Measurements from ENCODE around the gene ABCA3. TPM values are rescaled to one million over a fixed set of nuclear protein-coding genes. Genes with fewer than 3 reads are reported as not detected.

ABCA3 gene
- total and polyA plus RNA-seq, 2 experiments from 2014 or later = 3.0 to 4.1 TPM

GRCh38 chr16:2238838-2239675 lies 101.5 kb downstream of the ABCA3 start:
- peaks cover 28% of the 10 kb centered on the region for H3K27me3 Mint-ChIP-seq (ENCODE audit: insufficient read depth, low read depth, poor library complexity)
- H3K9me2 ChIP-seq (ENCODE audit: insufficient read depth) = no peaks in the 10 kb centered on the region

More at GRCh38 chr16:2238838-2239675, 101.5 kb downstream of the ABCA3 start:
- H3K27ac Mint-ChIP-seq = no peak overlapping the region
- H3F3A ChIP-seq (replicated peaks; ENCODE audit: low read depth) = peaks cover 3% of the 10 kb centered on the region; the same call in 1 of the 2 replicates
- H3K36me3 Mint-ChIP-seq (ENCODE audit: low read depth) = peaks cover 30% of the 10 kb centered on the region
- peak; percentile 6 for ATAC-seq
- no peaks in the 10 kb centered on the region; the same call in 1 of the 2 replicates for H4K20me1 ChIP-seq (replicated peaks; ENCODE audit: insufficient read depth)
- no peak overlapping the region for H3K4me2 ChIP-seq
- no peaks in the 10 kb centered on the region for H3K79me2 ChIP-seq (replicated peaks; ENCODE audit: insufficient read depth)
- TF ChIP-seq ETS1 (IDR thresholded peaks at IDR 0.05) = no peak
- TF ChIP-seq ZNF331 (CRISPR knock-in tag; IDR thresholded peaks at IDR 0.05; ENCODE audit: low read depth) = no peak
- no peak for TF ChIP-seq CTCF (conservative IDR thresholded peaks at IDR 0.05; ENCODE audit: low read depth in 2 of 2)
- TF ChIP-seq JUNB (IDR thresholded peaks at IDR 0.05; ENCODE audit: unreplicated experiment) = no peak
- TF ChIP-seq REST (IDR thresholded peaks at IDR 0.05; ENCODE audit: unreplicated experiment) = no peak
- no peak for TF ChIP-seq ZNF462 (CRISPR knock-in tag; IDR thresholded peaks at IDR 0.05)
- TF ChIP-seq CREB1 (CRISPR knock-in tag; IDR thresholded peaks at IDR 0.05; ENCODE audit: low read depth) = no peak
- no peak for TF ChIP-seq EZH2 (IDR thresholded peaks at IDR 0.05; ENCODE audit: low read depth, unreplicated experiment)
- TF ChIP-seq NANOG (IDR thresholded peaks at IDR 0.05; ENCODE audit: borderline replicate concordance) = no peak
- no peak overlapping the region for H3K27ac ChIP-seq (ENCODE audit: low read depth)
- no peak overlapping the region for H2AFZ ChIP-seq
- no peaks in the 10 kb centered on the region for H3K4me1 Mint-ChIP-seq
- H3K27me3 ChIP-seq (ENCODE audit: insufficient read depth) = peaks cover 18% of the 10 kb centered on the region
- H3K9me3 Mint-ChIP-seq = no peaks in the 10 kb centered on the region
- H3K36me3 ChIP-seq (ENCODE audit: insufficient read depth) = peaks cover 3% of the 10 kb centered on the region; the same call in 1 of the 2 replicates
- H3K4me3 ChIP-seq = no peak overlapping the region
- H3K4me1 ChIP-seq (ENCODE audit: insufficient read depth) = no peaks in the 10 kb centered on the region
- no peak overlapping the region; the same call in 2 of the 3 replicates for H3K4me3 Mint-ChIP-seq
- peak; percentile 45 for DNase-seq (ENCODE audit: low spot score)
